Choroid plexus epithelial cell (primary cell): ENCODE measurements around the gene GFRA4.

Experiments used
- DNase-seq: peaks from one replicate; pipeline ENCODE4 v3.0.0-alpha.2; 2010; ENCODE audit warnings: low read depth
- H3K4me3 ChIP-seq: 2 replicates; pipeline ENCODE4 v1.5.1; 2011; ENCODE audit warnings: low read depth, mild to moderate bottlenecking, control low read depth, low read length, moderate library complexity
- TF ChIP-seq, protein P1 (sequence below): conservative IDR thresholded peaks from 2 replicates; pipeline ENCODE4 v1.5.1; 2011; ENCODE audit warnings: low read depth, mild to moderate bottlenecking, control low read depth, inconsistent platforms, low read length, moderate library complexity

Gene GFRA4

DNA sequence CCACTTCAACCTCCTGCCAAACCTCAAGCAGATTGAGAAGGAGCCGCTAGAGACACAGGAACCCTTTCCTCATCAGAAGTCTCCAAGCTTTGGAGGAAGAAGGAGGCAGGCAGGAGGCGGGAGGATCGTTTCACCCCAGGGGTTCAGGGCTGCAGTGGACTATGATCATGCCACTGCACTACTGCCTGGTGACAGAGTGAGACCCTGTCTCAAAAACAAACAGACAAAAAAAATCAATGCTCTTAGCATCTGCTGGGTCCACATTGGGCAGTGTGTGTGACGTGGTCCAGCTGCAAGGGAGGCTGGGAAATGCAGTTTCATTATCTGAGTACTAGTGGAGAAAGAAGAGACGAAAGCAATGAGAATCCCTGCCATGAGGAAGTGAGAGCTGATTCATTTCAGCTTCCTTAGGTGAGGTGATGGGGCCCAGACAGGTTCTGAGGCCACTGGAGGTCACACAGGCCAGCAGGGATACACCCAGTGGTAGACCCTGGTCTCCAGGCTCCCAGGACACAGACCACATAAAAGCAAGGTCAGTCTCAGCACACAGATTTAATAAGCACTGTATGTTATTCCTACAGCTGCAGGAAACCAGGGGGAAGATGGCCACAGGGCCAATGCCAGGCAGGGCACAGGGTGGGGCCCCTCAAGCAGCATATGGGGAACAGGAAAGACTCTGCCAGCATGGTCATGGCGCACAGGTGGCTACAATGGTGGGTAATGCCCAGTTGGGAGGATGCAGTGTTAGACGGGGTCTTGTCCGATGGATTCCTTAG lies 4.3 kb downstream of the GFRA4 start:
- no peak overlapping the region for H3K4me3 ChIP-seq
- TF ChIP-seq, protein P1, sequence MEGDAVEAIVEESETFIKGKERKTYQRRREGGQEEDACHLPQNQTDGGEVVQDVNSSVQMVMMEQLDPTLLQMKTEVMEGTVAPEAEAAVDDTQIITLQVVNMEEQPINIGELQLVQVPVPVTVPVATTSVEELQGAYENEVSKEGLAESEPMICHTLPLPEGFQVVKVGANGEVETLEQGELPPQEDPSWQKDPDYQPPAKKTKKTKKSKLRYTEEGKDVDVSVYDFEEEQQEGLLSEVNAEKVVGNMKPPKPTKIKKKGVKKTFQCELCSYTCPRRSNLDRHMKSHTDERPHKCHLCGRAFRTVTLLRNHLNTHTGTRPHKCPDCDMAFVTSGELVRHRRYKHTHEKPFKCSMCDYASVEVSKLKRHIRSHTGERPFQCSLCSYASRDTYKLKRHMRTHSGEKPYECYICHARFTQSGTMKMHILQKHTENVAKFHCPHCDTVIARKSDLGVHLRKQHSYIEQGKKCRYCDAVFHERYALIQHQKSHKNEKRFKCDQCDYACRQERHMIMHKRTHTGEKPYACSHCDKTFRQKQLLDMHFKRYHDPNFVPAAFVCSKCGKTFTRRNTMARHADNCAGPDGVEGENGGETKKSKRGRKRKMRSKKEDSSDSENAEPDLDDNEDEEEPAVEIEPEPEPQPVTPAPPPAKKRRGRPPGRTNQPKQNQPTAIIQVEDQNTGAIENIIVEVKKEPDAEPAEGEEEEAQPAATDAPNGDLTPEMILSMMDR = no peak
- peak; percentile 32 for DNase-seq

DNA sequence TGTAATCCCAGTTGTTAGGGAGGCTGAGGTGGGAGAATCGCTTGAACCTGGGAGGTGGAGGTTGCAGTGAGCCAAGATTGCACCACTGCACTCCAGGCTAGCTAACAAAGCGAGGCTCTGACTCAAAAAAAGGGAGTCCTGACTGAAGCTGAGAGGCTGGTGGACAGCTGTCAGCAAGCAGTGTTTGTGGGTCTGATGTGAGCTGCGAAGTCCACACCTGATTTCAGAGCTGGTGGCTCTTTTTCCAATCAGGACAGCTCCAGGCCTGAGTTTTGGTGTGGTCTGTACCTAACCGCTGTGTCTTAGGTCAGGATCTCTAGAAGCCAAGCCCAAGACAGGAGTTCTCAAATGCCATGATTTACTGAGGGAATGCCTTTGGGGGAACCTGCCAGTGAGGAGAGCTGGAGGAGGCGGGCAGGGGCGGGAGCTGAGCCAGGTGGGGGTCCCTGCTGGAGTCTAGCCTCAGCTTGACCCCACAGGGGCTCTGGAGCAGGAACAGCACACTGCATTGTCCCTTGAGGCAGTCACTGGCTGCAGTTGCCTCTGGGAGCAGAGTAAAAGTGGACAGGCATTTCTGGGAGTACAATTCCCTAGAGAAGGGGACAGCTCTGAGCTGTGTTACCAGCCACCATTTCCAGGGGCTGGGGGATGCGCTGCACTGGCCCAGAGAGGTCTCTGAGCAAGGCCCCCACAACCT lies 5.0 kb downstream of the GFRA4 start:
- TF ChIP-seq, protein P1 = no peak
- no peak overlapping the region for H3K4me3 ChIP-seq
- DNase-seq = no peak

DNA sequence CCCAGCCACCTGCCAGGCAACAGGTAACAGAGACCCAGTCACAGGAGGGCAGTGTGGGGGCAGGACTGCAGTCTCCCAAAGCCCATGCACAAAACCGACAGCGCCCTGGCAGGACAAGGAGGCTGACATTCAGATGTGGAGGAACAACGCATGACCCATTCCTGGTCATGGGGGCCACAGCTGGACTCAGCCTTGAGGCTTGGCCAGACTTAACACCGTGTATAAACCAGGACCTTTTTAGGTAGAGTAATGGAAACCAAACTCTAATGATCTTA lies 8.1 kb downstream of the GFRA4 start:
- DNase-seq = no peak
- TF ChIP-seq, protein P1 = no peak
- no peak overlapping the region for H3K4me3 ChIP-seq

DNA sequence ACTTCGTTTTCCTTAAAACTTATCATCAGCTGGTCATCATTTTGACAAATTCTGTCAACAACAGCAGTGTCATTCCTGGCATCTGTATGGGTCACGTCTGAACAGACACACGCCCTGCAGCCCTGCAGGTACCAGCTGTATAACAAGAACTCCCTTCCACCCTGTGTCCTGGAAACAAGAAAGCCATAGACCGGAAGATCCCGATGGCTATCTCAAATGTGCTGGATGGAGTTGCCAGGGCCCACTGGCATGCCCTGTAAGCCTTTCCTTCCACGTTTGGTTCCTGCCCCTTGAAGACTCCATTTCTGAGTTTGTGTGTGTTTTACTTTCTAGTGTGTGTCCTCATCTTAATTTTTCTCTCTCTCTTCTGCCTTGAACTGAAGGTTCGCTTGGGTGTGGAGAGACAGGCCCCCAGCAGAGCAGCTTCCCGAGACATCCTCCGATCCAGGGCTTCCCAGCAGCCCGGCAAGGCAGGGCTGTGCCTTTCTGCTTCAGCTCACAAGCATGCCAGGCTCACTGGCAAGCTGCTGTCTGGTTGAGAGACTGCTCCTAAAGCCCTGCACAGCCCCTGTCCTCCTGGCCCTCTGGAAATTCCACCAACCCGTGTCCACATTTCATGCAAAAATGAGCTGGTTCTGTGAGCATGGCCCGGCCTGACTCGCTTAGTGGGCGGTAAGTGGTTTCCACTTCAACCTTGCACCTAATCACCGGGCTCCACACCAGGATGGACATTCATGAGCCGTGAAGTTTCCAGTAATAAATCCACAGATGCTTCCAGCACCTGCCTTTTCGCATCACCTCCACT lies 8.7 kb downstream of the GFRA4 start:
- no peak for DNase-seq
- TF ChIP-seq, protein P1 = no peak
- no peak overlapping the region for H3K4me3 ChIP-seq

DNA sequence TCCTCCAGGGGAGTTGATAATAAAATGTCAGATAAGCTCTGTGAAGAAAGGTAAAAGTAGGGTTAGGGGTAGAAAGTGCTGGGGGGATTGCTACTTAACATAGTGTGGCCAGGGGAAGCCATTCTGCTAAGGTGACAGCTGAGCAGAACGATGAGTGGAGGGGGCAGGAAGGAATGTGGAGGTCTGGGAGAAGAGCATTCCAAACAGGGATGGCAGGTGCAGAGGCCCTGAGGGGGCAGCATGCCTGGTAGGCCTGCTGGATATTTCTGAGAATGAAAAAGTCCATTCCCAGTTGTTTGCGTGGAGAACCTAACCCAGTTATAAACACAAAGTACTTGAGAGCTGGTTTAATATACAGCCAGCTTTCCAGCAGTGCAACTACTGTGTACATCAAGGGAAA lies 9.3 kb downstream of the GFRA4 start:
- TF ChIP-seq, protein P1 = no peak
- no peak for DNase-seq
- H3K4me3 ChIP-seq = no peak overlapping the region

DNA sequence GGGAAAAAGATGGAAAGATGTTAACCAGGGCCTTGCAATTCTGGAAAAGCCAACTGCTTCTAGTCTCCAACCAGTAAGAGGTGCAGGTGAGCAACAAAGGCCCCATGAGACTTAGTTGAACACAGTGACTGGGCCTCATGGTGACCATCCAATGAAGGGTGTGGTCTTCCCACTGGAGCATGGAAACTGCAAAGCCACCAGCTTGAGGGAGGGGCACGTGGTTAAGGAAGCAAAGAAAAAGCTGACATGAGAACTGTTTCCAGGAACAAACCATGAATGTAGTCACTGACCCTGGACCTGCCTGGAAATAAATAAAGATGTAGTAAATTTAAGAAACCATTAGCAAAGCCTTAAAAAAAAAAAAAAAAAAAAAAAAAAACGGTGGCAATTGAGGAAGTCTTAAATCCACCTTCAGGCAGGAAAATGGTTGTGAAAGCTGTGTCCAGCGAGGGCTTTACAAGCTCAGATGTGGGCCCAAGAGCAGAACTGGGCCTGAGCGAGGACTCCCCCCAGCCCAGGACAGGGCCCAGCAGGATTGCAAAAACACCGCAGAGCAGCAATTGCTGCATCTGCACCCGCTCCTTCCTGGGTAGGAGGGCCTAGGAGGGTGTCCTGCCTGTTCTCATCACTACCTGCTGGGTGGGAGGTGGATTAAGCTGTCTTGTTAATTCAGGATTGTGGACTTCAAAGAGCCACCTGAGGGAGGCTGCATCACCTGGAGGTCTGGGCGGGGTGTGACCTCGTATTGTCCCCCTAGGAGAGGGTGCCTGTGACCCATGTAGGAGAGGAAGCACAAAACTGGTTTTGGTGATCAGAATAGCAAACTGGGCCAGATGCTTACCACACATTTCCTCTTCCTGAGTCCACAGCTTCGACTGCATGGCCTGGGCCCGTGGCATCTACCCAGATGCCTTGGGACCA lies 10.3 kb downstream of the GFRA4 start:
- H3K4me3 ChIP-seq = no peak overlapping the region
- no peak for DNase-seq
- TF ChIP-seq, protein P1 = no peak
